ENCODE data around the gene FRMD5.

FRMD5 gene

GRCh38 chr15:44153352-44153751 lies 41.7 kb downstream of the FRMD5 start:
- no peak overlapping the region for H3K4me3 ChIP-seq (ENCODE audit: low read length)
- no peak for TF ChIP-seq CTCF (conservative IDR thresholded peaks at IDR 0.05; ENCODE audit: low read depth, low read length)
- DNase-seq (ENCODE audit: low read depth), result no peak

- no peak overlapping the region for H3K4me3 ChIP-seq (ENCODE audit: low read length)
- no peak for TF ChIP-seq CTCF (conservative IDR thresholded peaks at IDR 0.05; ENCODE audit: low read depth, low read length)
- no peak for DNase-seq (ENCODE audit: low read depth)
Measured at GRCh38 chr15:44149224-44149623, 45.8 kb downstream of the FRMD5 start.

- H3K4me3 ChIP-seq (ENCODE audit: low read length), result no peak overlapping the region
- no peak for TF ChIP-seq CTCF (conservative IDR thresholded peaks at IDR 0.05; ENCODE audit: low read depth, low read length)
- no peak for DNase-seq (ENCODE audit: low read depth)
Measured at GRCh38 chr15:44148580-44148979, 46.5 kb downstream of the FRMD5 start.

GRCh38 chr15:44147636-44148035 lies 47.4 kb downstream of the FRMD5 start:
- no peak for TF ChIP-seq CTCF (conservative IDR thresholded peaks at IDR 0.05; ENCODE audit: low read depth, low read length)
- no peak overlapping the region for H3K4me3 ChIP-seq (ENCODE audit: low read length)
- no peak for DNase-seq (ENCODE audit: low read depth)

- no peak for DNase-seq (ENCODE audit: low read depth)
- H3K4me3 ChIP-seq (ENCODE audit: low read length), result no peak overlapping the region
- TF ChIP-seq CTCF (conservative IDR thresholded peaks at IDR 0.05; ENCODE audit: low read depth, low read length), result no peak
Measured at GRCh38 chr15:44145495-44145894, 49.6 kb downstream of the FRMD5 start.

- TF ChIP-seq CTCF (conservative IDR thresholded peaks at IDR 0.05; ENCODE audit: low read depth, low read length), result no peak
- no peak overlapping the region for H3K4me3 ChIP-seq (ENCODE audit: low read length)
- DNase-seq (ENCODE audit: low read depth), result no peak
Measured at GRCh38 chr15:44144992-44145391, 50.1 kb downstream of the FRMD5 start.

- no peak for TF ChIP-seq CTCF (conservative IDR thresholded peaks at IDR 0.05; ENCODE audit: low read depth, low read length)
- no peak overlapping the region for H3K4me3 ChIP-seq (ENCODE audit: low read length)
- no peak for DNase-seq (ENCODE audit: low read depth)
Measured at GRCh38 chr15:44144184-44144583, 50.9 kb downstream of the FRMD5 start.

All from retinal pigment epithelial cell (primary cell).